Chondrocyte (in vitro differentiated cells): ENCODE measurements around the gene KRT12. TPM values are rescaled to one million over a fixed set of nuclear protein-coding genes. Genes with fewer than 3 reads are reported as not detected.
"Not testable (repeated sequence)": the region's sequence is repeated elsewhere in the genome, so short reads cannot be mapped to it uniquely, and the experiment has no call there.

Experiments used
- DNase-seq: peaks from one replicate; pipeline ENCODE4 v3.0.0; 2021; ENCODE audit warnings: mixed read lengths, low spot score
- H3K27ac Mint-ChIP-seq: one replicate; pipeline ENCODE4 v1.8.0; 2021; ENCODE audit warnings: mild to moderate bottlenecking, moderate library complexity, mixed read lengths; ENCODE audit not compliant: unreplicated experiment
- H3K27me3 Mint-ChIP-seq: 2 replicates; pipeline ENCODE4 v1.8.0; 2021; ENCODE audit warnings: low read depth, mixed read lengths
- H3K36me3 Mint-ChIP-seq: 2 replicates; pipeline ENCODE4 v1.8.0; 2021; ENCODE audit warnings: low read depth, mixed read lengths
- H3K4me1 Mint-ChIP-seq: 2 replicates; pipeline ENCODE4 v1.8.0; 2021; ENCODE audit warnings: low read depth, mild to moderate bottlenecking, mixed read lengths
- H3K4me3 Mint-ChIP-seq: one replicate; pipeline ENCODE4 v1.8.0; 2021; ENCODE audit warnings: mild to moderate bottlenecking, moderate library complexity, mixed read lengths; ENCODE audit not compliant: unreplicated experiment
- H3K9me3 Mint-ChIP-seq: 2 replicates; pipeline ENCODE4 v1.8.0; 2021; ENCODE audit warnings: low read depth, mixed read lengths
- CTCF ChIP-seq: fragments of 200-600 bp; sonication (generic); IDR thresholded peaks from 2 replicates; pipeline ENCODE4 v1.5.0; 2021; ENCODE audit warnings: antibody characterized with exemption, mild to moderate bottlenecking, moderate library complexity
- total RNA-seq: library from RNA; stranded (reverse); gene quantifications from 3 replicates; pipeline ENCODE4 v1.2.1, GENCODE V29; 2021

The KRT12 gene
- total RNA-seq, 1 donor from 2014 or later = not detected

- DNase-seq = no peak
- H3K9me3 Mint-ChIP-seq = no peaks in the 10 kb centered on the region
- H3K4me3 Mint-ChIP-seq = no peak overlapping the region
- H3K27me3 Mint-ChIP-seq = peaks cover 6% of the 10 kb centered on the region
- TF ChIP-seq CTCF = peak; percentile 63
- peaks cover 2% of the 10 kb centered on the region for H3K36me3 Mint-ChIP-seq
- H3K4me1 Mint-ChIP-seq = no peaks in the 10 kb centered on the region
- H3K27ac Mint-ChIP-seq = no peak overlapping the region
Observed at GRCh38 chr17:40862985-40863733, 3.9 kb downstream of the KRT12 start.

- TF ChIP-seq CTCF = no peak
- no peak for DNase-seq
- H3K9me3 Mint-ChIP-seq = no peaks in the 10 kb centered on the region
- H3K4me3 Mint-ChIP-seq = no peak overlapping the region
- peaks cover 3% of the 10 kb centered on the region for H3K4me1 Mint-ChIP-seq
- no peak overlapping the region for H3K27ac Mint-ChIP-seq
- H3K36me3 Mint-ChIP-seq = peaks cover 2% of the 10 kb centered on the region
- no peaks in the 10 kb centered on the region for H3K27me3 Mint-ChIP-seq
Observed at GRCh38 chr17:40859536-40859935, 7.5 kb downstream of the KRT12 start.

GRCh38 chr17:40858667-40859066 lies 8.4 kb downstream of the KRT12 start:
- H3K27ac Mint-ChIP-seq, H3K9me3 Mint-ChIP-seq: not testable (repeated sequence)

GRCh38 chr17:40857535-40857934 lies 9.5 kb downstream of the KRT12 start:
- Mint-ChIP-seq H3K27ac (no peak overlapping the region), H3K4me1 (peaks cover 11% of the 10 kb centered on the region), H3K27me3 (no peaks in the 10 kb centered on the region), H3K36me3 (peaks cover 2% of the 10 kb centered on the region), H3K9me3 (no peaks in the 10 kb centered on the region), H3K4me3 (no peak overlapping the region)
- DNase-seq = no peak
- no peak for TF ChIP-seq CTCF

More at GRCh38 chr17:40858667-40859066, 8.4 kb downstream of the KRT12 start:
- not testable (repeated sequence) for H3K4me1 Mint-ChIP-seq, H3K27me3 Mint-ChIP-seq, H3K4me3 Mint-ChIP-seq, DNase-seq, H3K36me3 Mint-ChIP-seq

GRCh38 chr17:40854175-40854814 lies 12.7 kb downstream of the KRT12 start:
- no peaks in the 10 kb centered on the region for H3K36me3 Mint-ChIP-seq
- H3K27ac Mint-ChIP-seq = no peak overlapping the region
- no peak overlapping the region for H3K4me3 Mint-ChIP-seq
- no peak for TF ChIP-seq CTCF
- no peaks in the 10 kb centered on the region for H3K9me3 Mint-ChIP-seq
- no peak for DNase-seq
- peaks cover 11% of the 10 kb centered on the region for H3K4me1 Mint-ChIP-seq
- H3K27me3 Mint-ChIP-seq = peaks cover 2% of the 10 kb centered on the region
